OCI-LY7 (cell line): ENCODE results near the gene LRP5.

Experiments
- CTCF ChIP-seq: fragments of 200-600 bp; sonication (generic); conservative IDR thresholded peaks from 2 replicates; pipeline ENCODE4 v1.5.1; 2014; ENCODE audit warnings: mild to moderate bottlenecking, antibody characterized with exemption, low read length, moderate library complexity, mixed read lengths
- EZH2phosphoT487 ChIP-seq: fragments of 200-600 bp; sonication (generic); IDR thresholded peaks from 2 replicates; pipeline ENCODE4 v1.6.1; 2018; ENCODE audit warnings: low read depth, borderline replicate concordance, mild to moderate bottlenecking, mixed run types, antibody characterized with exemption, low read length, moderate library complexity, mixed read lengths

GRCh38 chr11:68472778-68473177 lies 160.4 kb downstream of the LRP5 start:
- TF ChIP-seq CTCF = no peak
- TF ChIP-seq EZH2phosphoT487 = no peak
